Glutamatergic neuron (in vitro differentiated cells): Measurements from ENCODE around the gene AGR3. TPM values are rescaled to one million over a fixed set of nuclear protein-coding genes. Genes with fewer than 3 reads are reported as not detected.

ENCODE experiments used
- DNase-seq: peaks from one replicate; pipeline ENCODE4 v3.0.0; 2022
- H3K27ac Mint-ChIP-seq: one replicate; pipeline ENCODE4 v1.8.0; 2020; ENCODE audit warnings: mild to moderate bottlenecking, mixed read lengths, inconsistent platforms; ENCODE audit not compliant: unreplicated experiment
- H3K27me3 Mint-ChIP-seq: one replicate; pipeline ENCODE4 v1.8.0; 2020; ENCODE audit warnings: mild to moderate bottlenecking, moderate library complexity, mixed read lengths, inconsistent platforms; ENCODE audit not compliant: unreplicated experiment
- H3K36me3 Mint-ChIP-seq: one replicate; pipeline ENCODE4 v1.8.0; 2020; ENCODE audit warnings: mild to moderate bottlenecking, mixed read lengths, inconsistent platforms; ENCODE audit not compliant: unreplicated experiment
- H3K4me1 Mint-ChIP-seq: one replicate; pipeline ENCODE4 v1.8.0; 2020; ENCODE audit warnings: mild to moderate bottlenecking, low read depth, mixed read lengths, inconsistent platforms; ENCODE audit not compliant: unreplicated experiment
- H3K4me3 Mint-ChIP-seq: one replicate; pipeline ENCODE4 v1.8.0; 2020; ENCODE audit warnings: mild to moderate bottlenecking, mixed read lengths, inconsistent platforms; ENCODE audit not compliant: unreplicated experiment
- H3K9me3 Mint-ChIP-seq: one replicate; pipeline ENCODE4 v1.8.0; 2020; ENCODE audit warnings: mild to moderate bottlenecking, moderate library complexity, mixed read lengths, inconsistent platforms; ENCODE audit not compliant: unreplicated experiment
- CTCF ChIP-seq: fragments of 200-600 bp; sonication (generic); IDR thresholded peaks from one replicate; pipeline ENCODE4 v1.5.0; 2021; ENCODE audit not compliant: partially characterized antibody, unreplicated experiment
- long read RNA-seq: library from polyadenylated mRNA; unstranded; transcript quantifications from one replicate; pipeline ENCODE4 v2.0.0, GENCODE V29; 2020; ENCODE audit not compliant: unreplicated experiment
- total RNA-seq: library from RNA; stranded (reverse); fragmentation: NEBNext Ultra II Directional; extraction: Animal tissue kit (Norgen Biotek cat#: 25700); gene quantifications from one replicate; pipeline ENCODE4 v1.2.1, GENCODE V29; 2021; ENCODE audit not compliant: unreplicated experiment

AGR3 gene
- total RNA-seq, result not detected
- long read RNA-seq, result 0 reads

- no peak for TF ChIP-seq CTCF
- DNase-seq, result no peak
- H3K4me3 Mint-ChIP-seq, result no peak within 1 kb of the TSS
- no peaks in the 10 kb centered on the region for H3K36me3 Mint-ChIP-seq
- H3K27ac Mint-ChIP-seq, result no peak within 1 kb of the TSS
- no peaks in the 10 kb centered on the region for H3K9me3 Mint-ChIP-seq
- no peaks in the 10 kb centered on the region for H3K27me3 Mint-ChIP-seq
- no peaks in the 10 kb centered on the region for H3K4me1 Mint-ChIP-seq
These were observed at the start of gene AGR3 for GRCh38 chr7:16881844-16882243. Gene AGR3 (minus strand): TSS chr7:16881983. CDS start chr7:16878618, 3,365 bp downstream.

- no peak for DNase-seq
- no peak for TF ChIP-seq CTCF
- Mint-ChIP-seq H3K9me3 (no peaks in the 10 kb centered on the region), H3K27me3 (peaks cover 2% of the 10 kb centered on the region), H3K36me3 (peaks cover 4% of the 10 kb centered on the region), H3K27ac (no peak overlapping the region), H3K4me3 (no peak overlapping the region), H3K4me1 (no peaks in the 10 kb centered on the region)
These were observed 49.2 kb upstream of the AGR3 start for GRCh38 chr7:16930946-16931345.

GRCh38 chr7:16929146-16929762 lies 47.5 kb upstream of the AGR3 start:
- TF ChIP-seq CTCF, result no peak
- H3K27ac Mint-ChIP-seq, result no peak overlapping the region

GRCh38 chr7:16926861-16927260 lies 45.1 kb upstream of the AGR3 start:
- no peak overlapping the region for H3K27ac Mint-ChIP-seq
- H3K4me3 Mint-ChIP-seq, result no peak overlapping the region
- H3K9me3 Mint-ChIP-seq, result no peaks in the 10 kb centered on the region
- H3K27me3 Mint-ChIP-seq, result peaks cover 2% of the 10 kb centered on the region
- peaks cover 4% of the 10 kb centered on the region for H3K36me3 Mint-ChIP-seq
- no peak for TF ChIP-seq CTCF
- DNase-seq, result no peak
- peaks cover 1% of the 10 kb centered on the region for H3K4me1 Mint-ChIP-seq

More at GRCh38 chr7:16929146-16929762, 47.5 kb upstream of the AGR3 start:
- no peak for DNase-seq
- H3K4me3 Mint-ChIP-seq, result no peak overlapping the region
- no peaks in the 10 kb centered on the region for H3K4me1 Mint-ChIP-seq
- H3K36me3 Mint-ChIP-seq, result peaks cover 4% of the 10 kb centered on the region
- H3K9me3 Mint-ChIP-seq, result no peaks in the 10 kb centered on the region
- H3K27me3 Mint-ChIP-seq, result peaks cover 2% of the 10 kb centered on the region

GRCh38 chr7:16926283-16926682 lies 44.5 kb upstream of the AGR3 start:
- Mint-ChIP-seq H3K36me3 (peaks cover 4% of the 10 kb centered on the region), H3K4me1 (peaks cover 5% of the 10 kb centered on the region), H3K4me3 (no peak overlapping the region), H3K9me3 (no peaks in the 10 kb centered on the region), H3K27ac (no peak overlapping the region), H3K27me3 (peaks cover 2% of the 10 kb centered on the region)
- TF ChIP-seq CTCF, result no peak
- no peak for DNase-seq
